Stimulated activated CD8-positive, alpha-beta memory T cell treated with anti-CD3 and anti-CD28 coated beads, Interleukin-7, amount 100 ng/mL, for 1 hour (primary cell): ENCODE data around the gene LRRC58.
"Not testable (repeated sequence)": the region's sequence is repeated elsewhere in the genome, so short reads cannot be mapped to it uniquely, and the experiment has no call there.

Experiments
- DNase-seq, 2 donors: peaks; one replicate each; pipeline ENCODE4 v3.0.0-alpha.2; 2020; ENCODE audit warnings: low read depth in 2 of 2

Gene LRRC58

GRCh38 chr3:120348991-120349854 is at the start of gene LRRC58:
TSS of gene LRRC58 (minus strand) at chr3:120349354. CDS start at chr3:120349243, 111 bp downstream.
- DNase-seq = peak; percentile 74 to 76

DNA sequence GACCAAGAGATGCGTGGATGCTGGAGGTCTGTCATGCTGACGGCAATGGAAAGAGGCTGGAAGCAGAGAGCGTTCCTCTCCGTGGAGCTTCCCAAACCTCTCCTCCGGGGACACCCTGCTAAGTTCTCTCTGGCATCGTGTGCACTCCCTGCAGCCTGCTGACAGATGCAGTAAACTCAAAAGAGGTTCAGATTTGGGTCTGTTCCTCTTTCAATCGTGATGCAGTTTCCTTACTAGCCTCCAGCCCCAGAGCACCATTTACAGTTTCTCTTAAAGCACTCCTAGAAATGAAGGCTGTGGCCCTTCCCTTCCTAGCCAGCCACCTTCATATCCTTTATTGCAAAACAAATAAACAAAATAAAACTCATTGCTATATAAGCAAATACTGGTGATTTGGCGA is 47.3 kb upstream of the LRRC58 start:
- no peak for DNase-seq

- no peak for DNase-seq
These were observed 45.2 kb upstream of the LRRC58 start for GRCh38 chr3:120394347-120394746.

DNA sequence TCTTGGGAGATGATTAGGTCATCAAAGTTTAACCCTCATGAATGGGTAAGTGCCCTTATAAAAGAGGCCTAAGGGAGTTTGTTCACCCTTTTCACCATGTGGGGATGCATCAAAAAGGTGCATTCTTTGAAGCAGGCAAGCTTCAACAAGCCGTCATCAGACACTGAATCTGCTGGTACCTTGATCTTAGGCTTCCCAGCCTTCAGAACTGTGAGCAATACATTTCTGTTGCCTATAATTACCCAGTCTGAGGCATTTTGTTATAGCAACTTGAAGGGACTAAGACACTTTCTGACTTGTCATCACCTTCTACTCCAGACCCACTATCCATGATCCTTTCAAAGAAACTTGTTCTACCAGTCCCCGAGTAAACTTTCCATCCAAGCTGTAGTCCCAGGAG is 44.6 kb upstream of the LRRC58 start:
- DNase-seq = no peak

DNA sequence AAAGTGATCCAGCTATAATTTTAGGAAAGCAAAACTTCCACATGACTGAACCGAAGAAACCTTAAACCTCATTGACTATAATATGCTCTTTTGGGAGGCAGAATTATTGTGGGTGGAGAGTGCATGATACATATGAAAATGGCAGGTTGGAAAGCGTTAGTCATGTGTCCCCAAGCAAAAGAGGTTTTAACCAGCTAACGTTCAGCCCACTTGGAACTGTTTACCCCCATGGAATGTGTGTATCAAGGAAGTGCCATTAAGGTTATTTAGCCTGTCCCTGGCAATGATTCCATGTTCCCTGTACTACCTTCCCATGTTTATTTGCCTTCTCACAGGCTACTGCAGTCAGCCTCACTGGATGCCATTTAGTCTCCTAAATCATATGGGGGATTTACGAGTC is 44.1 kb upstream of the LRRC58 start:
- no peak for DNase-seq

GRCh38 chr3:120382941-120383447 is 33.8 kb upstream of the LRRC58 start:
- DNase-seq = no peak

DNA sequence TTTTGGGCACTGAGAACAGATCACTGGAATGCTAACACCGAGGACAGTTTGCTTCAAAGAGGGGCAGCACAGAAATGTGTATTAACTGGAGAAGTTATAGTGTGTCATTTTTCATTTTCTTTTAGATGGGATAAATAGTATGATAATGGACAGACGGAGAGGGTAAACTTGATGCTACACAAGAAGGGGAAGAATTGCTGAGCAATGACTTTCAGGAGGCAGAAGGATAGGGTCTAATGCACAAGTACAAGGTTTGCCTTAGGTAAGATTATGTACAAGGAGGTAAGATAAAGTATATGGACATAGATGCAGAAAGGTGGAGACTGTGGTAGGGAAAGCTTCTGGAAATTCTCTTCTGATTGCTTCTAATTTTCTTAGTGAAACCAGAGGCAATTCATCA is 32.3 kb upstream of the LRRC58 start:
- DNase-seq = no peak

DNA sequence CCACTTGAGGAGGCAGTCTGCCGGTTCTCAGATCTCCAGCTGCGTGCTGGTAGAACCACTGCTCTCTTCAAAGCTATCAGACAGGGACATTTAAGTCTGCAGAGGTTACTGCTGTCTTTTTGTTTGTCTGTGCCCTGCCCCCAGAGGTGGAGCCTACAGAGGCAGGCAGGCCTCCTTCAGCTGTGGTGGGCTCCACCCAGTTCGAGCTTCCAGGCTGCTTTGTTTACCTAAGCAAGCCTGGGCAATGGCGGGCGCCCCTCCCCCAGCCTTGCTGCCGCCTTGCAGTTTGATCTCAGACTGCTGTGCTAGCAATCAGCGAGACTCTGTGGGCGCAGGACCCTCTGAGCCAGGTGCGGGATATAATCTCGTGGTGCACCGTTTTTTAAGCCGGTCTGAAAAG is 28.8 kb upstream of the LRRC58 start:
- not testable (repeated sequence) for DNase-seq

- DNase-seq = no peak
These were observed 21.3 kb upstream of the LRRC58 start for GRCh38 chr3:120370463-120370862.

- no peak for DNase-seq
These were observed 19.9 kb upstream of the LRRC58 start for GRCh38 chr3:120369037-120369467.

DNA sequence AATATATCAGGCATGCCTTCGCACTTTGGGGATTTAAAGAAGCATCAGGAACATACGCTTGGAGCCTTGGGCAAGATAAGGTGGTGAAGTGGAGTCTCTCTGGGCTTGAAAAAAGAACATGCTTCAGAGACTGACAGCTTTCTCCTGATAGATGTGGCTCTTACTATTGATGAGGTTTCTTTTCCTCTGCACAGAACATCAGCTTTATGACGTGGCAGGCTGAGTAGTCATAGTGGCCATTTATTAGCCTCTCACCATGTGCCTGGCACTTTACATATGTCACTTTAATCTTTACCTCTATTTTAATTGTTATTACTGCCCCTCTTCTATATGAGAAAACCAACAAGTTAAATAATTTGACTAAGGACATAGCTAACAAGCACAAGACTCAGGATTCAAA is 19.0 kb upstream of the LRRC58 start:
- DNase-seq = no peak

GRCh38 chr3:120364821-120365220 is 15.7 kb upstream of the LRRC58 start:
- no peak for DNase-seq

DNA sequence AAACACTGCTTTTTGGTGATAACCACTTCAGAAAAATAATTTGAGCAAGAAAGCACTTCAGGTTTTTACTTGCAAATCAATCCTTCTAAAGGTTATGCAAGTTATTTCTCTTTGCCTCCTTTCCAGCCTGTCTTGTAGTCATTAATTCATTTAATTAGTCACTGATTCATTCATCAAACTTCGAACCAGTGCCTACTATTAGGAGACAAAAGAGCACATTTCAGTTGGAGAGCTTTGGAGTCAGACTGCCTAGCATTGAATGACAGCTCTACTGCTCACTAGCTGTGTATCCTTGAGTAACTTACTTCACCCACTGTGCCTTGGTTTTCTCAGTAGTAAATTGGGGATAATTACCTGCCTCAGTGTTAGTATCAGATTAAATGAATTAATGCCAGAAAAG is 14.9 kb upstream of the LRRC58 start:
- no peak for DNase-seq

DNA sequence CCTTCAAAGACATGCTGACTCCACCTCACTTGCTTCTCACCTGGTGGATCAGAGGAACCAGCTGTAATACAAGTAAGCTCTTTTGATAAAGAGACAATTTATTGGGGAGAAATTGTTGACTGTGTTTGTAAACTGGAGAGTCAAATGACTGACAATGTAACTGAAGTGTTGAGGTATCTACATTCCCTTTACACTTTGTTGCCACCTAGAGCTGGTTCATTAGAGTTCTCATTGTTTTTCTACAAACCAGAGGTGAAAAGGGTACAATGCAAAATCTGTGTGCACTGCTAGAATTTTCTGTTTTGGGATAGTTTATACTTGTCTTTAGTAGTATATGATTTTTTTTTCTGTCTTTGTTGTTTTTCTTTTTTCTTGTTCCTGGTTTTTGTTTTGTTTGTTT is 8.7 kb upstream of the LRRC58 start:
- DNase-seq = no peak

DNA sequence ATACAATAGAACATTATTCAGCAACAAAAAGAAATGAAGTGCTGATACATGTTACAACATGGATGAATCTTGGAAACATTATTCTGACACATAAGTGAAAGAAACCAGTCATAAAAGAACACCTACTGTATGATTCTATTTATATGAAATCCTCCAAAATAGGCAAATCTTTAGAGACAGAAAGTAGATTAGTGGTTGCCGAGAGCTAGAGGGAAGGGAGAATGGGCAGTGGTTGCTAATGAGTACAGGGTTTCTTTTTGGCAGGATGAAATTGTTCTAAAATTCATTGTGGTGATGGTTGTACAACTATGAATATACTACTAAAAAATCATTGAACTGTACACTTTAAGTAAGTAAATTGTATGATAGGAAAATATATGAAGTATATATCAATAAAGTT is 6.3 kb upstream of the LRRC58 start:
- no peak for DNase-seq

GRCh38 chr3:120353463-120353862 is 4.3 kb upstream of the LRRC58 start:
- DNase-seq = no peak

GRCh38 chr3:120352017-120352416 is 2.9 kb upstream of the LRRC58 start:
- DNase-seq = no peak

- no peak for DNase-seq
These were observed 1.3 kb upstream of the LRRC58 start for GRCh38 chr3:120350401-120350941.

DNA sequence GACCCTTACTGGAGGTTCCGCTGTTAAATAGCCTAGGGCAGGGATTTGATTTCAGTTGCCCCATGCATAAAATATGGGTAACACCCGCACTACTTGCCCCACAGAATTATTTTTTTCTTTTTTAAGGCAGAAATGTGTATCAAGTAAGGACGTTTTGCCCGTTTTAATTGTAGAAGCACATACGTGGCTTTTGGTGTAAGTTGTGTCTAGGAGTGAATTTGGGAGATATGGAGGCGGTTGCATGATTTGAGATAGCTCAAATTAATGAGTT is 636 bp upstream of the LRRC58 start:
- no peak for DNase-seq

GRCh38 chr3:120348065-120348990 is 826 bp downstream of the LRRC58 start:
- peak; percentile 11 to 22 for DNase-seq

GRCh38 chr3:120344349-120344748 is 4.8 kb downstream of the LRRC58 start:
- DNase-seq = no peak

GRCh38 chr3:120341658-120342346 is 7.4 kb downstream of the LRRC58 start:
- DNase-seq = no peak
